ENCODE measurements around the gene NR4A3. TPM values are rescaled to one million over a fixed set of nuclear protein-coding genes. Genes with fewer than 3 reads are reported as not detected.

Gene NR4A3
- total RNA-seq (2022; extraction: Qiagen RNA extraction; ENCODE audit: low read depth) = 1.1 to 3.5 TPM (median 2.6 TPM) in 5 replicates

DNA sequence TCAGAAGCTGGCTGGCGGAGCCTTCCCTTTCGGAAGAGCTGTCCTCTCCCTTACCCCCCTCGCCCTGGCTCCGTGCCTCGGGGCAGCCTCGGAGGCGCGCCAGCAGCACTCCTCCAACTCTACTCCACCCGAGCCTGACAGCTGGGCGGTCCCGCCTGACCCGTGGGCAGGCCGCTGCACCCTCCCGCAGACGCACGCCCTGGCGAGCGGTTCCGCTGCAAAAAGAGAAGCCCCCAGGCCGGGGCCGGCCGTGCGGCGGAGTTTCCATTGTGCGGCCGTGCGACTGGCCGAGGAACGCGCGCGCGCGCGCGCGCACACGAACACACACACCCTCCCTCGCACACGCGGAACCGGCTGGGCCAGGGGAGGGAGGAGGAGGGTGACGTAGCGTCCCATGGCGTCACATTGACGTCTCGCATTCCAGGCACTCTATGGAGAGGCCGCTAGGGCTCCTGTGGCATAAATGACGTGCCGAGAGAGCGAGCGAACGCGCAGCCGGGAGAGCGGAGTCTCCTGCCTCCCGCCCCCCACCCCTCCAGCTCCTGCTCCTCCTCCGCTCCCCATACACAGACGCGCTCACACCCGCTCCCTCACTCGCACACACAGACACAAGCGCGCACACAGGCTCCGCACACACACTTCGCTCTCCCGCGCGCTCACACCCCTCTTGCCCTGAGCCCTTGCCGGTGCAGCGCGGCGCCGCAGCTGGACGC lies at the start of gene NR4A3:
Gene NR4A3 (plus strand): TSS at position 490 of the 713 bp plus-strand sequence. CDS start 6,158 bp downstream, outside the sequence.

DNA sequence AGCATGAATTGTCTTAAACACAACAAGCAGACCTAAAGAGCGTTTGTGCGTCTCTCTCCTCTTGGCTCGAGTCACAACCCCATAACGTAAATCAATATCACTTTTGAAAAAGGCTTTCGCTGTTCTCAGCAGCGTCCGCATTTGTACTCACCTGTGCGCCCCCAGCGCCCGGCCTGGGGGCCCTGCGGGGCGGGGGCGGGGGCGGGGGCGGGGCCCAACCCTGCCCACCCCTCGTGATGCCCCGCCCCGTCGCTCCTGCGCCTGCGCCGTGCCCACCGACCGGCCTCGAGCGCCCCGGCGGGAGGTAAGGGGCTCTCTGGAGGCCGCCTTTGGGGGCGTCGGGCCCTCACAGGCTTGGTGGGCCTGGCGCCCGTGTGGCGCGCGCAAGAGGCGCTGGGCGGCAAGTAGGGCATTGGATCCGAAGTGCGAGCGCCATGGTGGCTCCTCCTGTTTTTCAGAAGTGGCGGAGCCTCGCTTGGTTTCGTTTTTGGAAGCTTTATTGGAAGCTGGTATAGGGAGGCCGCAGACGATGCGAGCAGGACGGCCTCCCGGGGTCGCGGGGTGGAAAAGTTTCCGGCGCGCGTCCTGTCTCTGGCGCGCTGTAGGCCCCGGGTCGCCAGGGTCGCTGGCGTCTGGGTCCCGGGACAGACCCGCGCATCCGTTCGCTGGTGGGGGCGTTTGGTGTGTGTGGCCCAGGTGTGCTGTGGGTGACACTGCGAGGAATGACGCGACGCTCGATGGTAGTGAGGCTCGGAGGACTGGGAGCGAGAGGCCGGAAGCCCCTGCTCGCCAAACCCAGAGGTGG lies 84.9 kb downstream of the NR4A3 start, which contains the start of gene STX17:
Gene STX17 (plus strand): TSS at position 252 of the 805 bp plus-strand sequence. CDS start 8,586 bp downstream, outside the sequence.

Other genes with a start within 250 kb of the NR4A3 start
- 5.4 to 10.9 TPM (median 8.8 TPM) in 5 replicates for gene STX17, start 84.8 kb downstream of the NR4A3 start, total RNA-seq (2022; extraction: Qiagen RNA extraction; ENCODE audit: low read depth)